HepG2 (cell line): ENCODE results near the gene ANP32B. TPM values are rescaled to one million over a fixed set of nuclear protein-coding genes. Genes with fewer than 3 reads are reported as not detected.
A peak's percentile ranks its signal among the peaks of the same experiment; 100 is the strongest.

Experiments used
- AGO1 ChIP-seq: fragments of 200-400 bp; formaldehyde crosslinking; IDR thresholded peaks from 2 replicates; pipeline ENCODE4 v1.6.1; 2017; ENCODE audit warnings: mild to moderate bottlenecking, low read depth, low read length, moderate library complexity; ENCODE audit not compliant: poor library complexity, severe bottlenecking
- GABPB1 ChIP-seq: IDR thresholded peaks from 2 replicates; pipeline ENCODE4 v1.6.1; 2016; ENCODE audit warnings: mild to moderate bottlenecking, missing genetic modification reagents, moderate library complexity, missing compliant biosample characterization
- HNF4A ChIP-seq: sonication (generic); formaldehyde crosslinking; IDR thresholded peaks from 2 replicates; pipeline ENCODE4 v1.4.0; 2020; ENCODE audit warnings: missing genetic modification reagents
- IRF2 ChIP-seq: IDR thresholded peaks from 2 replicates; pipeline ENCODE4 v1.6.1; 2018; ENCODE audit warnings: missing genetic modification reagents, missing compliant biosample characterization
- NFYC ChIP-seq: IDR thresholded peaks from 2 replicates; pipeline ENCODE4 v1.6.1; 2016; ENCODE audit warnings: missing genetic modification reagents, missing compliant biosample characterization
- RXRB ChIP-seq: IDR thresholded peaks from 2 replicates; pipeline ENCODE4 v1.6.1; 2016; ENCODE audit warnings: borderline replicate concordance, missing genetic modification reagents, missing compliant biosample characterization
- SAFB2 ChIP-seq: sonication (generic); formaldehyde crosslinking; IDR thresholded peaks from 2 replicates; pipeline ENCODE4 v1.5.1; 2020; ENCODE audit warnings: missing genetic modification reagents, low read depth, mild to moderate bottlenecking, borderline replicate concordance
- SMARCC2 ChIP-seq: fragments of 450-650 bp; IDR thresholded peaks from 2 replicates; pipeline ENCODE4 v1.6.1; 2017; ENCODE audit warnings: antibody characterized with exemption, mild to moderate bottlenecking
- TOE1 ChIP-seq: sonication (generic); formaldehyde crosslinking; IDR thresholded peaks from 2 replicates; pipeline ENCODE4 v1.4.0; 2020; ENCODE audit warnings: mild to moderate bottlenecking, missing genetic modification reagents
- WIZ ChIP-seq: sonication (generic); formaldehyde crosslinking; IDR thresholded peaks from 2 replicates; pipeline ENCODE4 v1.5.1; 2020; ENCODE audit warnings: mild to moderate bottlenecking, missing genetic modification reagents
- ZMAT3 ChIP-seq: sonication (generic); formaldehyde crosslinking; conservative IDR thresholded peaks from 2 replicates; pipeline ENCODE4 v1.7.0; 2021; ENCODE audit warnings: missing genetic modification reagents
- ZNF10 ChIP-seq: sonication (generic); formaldehyde crosslinking; IDR thresholded peaks from 2 replicates; pipeline ENCODE4 v1.4.0; 2020; ENCODE audit warnings: mild to moderate bottlenecking, low read depth, missing genetic modification reagents, borderline replicate concordance
- ZNF17 ChIP-seq: sonication (generic); formaldehyde crosslinking; IDR thresholded peaks from 2 replicates; pipeline ENCODE4 v1.5.0; 2020; ENCODE audit warnings: mild to moderate bottlenecking, missing genetic modification reagents
- ZNF263 ChIP-seq: sonication (generic); formaldehyde crosslinking; IDR thresholded peaks from 2 replicates; pipeline ENCODE4 v1.4.0; 2020; ENCODE audit warnings: missing genetic modification reagents
- ZNF670 ChIP-seq: sonication (generic); formaldehyde crosslinking; IDR thresholded peaks from 2 replicates; pipeline ENCODE4 v1.8.0; 2022; ENCODE audit warnings: mild to moderate bottlenecking, missing genetic modification reagents, borderline replicate concordance
- ZNF775 ChIP-seq: sonication (generic); formaldehyde crosslinking; IDR thresholded peaks from 2 replicates; pipeline ENCODE4 v1.4.0; 2020; ENCODE audit warnings: missing genetic modification reagents, mild to moderate bottlenecking, moderate library complexity, borderline replicate concordance
- polyA plus RNA-seq, 8 experiments: library from polyadenylated mRNA; depleted of rRNA in 3 of 8; stranded (reverse) in 7 of 8; unstranded in 1 of 8; fragments of >200 nt; fragmentation: Illumina TruSeq in 4 of 8; extraction: Trizol in 4 of 8; gene quantifications; 2 replicates each; pipeline versions ENCODE4 v1.2.1 to v1.2.3, GENCODE V29; 2011 to 2016; ENCODE audit warnings: low read depth in 4 of 8, missing spikeins in 1 of 8, mixed read lengths in 1 of 8; ENCODE audit not compliant: insufficient read depth in 1 of 8
- total RNA-seq, 5 experiments: library from RNA; depleted of rRNA; stranded (reverse); fragments of >200 nt; fragmentation: Illumina TruSeq; extraction: Trizol; gene quantifications; 2 replicates each; pipeline ENCODE4 v1.2.3, GENCODE V29; 2016; ENCODE audit warnings: low read depth in 1 of 5
- TF ChIP-seq, protein P1 (sequence below): sonication (generic); formaldehyde crosslinking; IDR thresholded peaks from 2 replicates; pipeline ENCODE4 v1.4.0; 2020; ENCODE audit warnings: mild to moderate bottlenecking, missing genetic modification reagents
- TF ChIP-seq, protein P2 (sequence below): IDR thresholded peaks from 2 replicates; pipeline ENCODE4 v1.6.1; 2012; ENCODE audit warnings: low read depth, low read length, improper control_type of control experiment
- TF ChIP-seq, protein P3 (sequence below): sonication (generic); formaldehyde crosslinking; IDR thresholded peaks from 2 replicates; pipeline ENCODE4 v1.9.0; 2021; ENCODE audit warnings: missing genetic modification reagents, borderline replicate concordance
- TF ChIP-seq, protein P4 (sequence below): sonication (generic); formaldehyde crosslinking; IDR thresholded peaks from 2 replicates; pipeline ENCODE4 v1.4.0; 2020; ENCODE audit warnings: low read depth, mild to moderate bottlenecking, missing genetic modification reagents

The ANP32B gene
- total and polyA plus RNA-seq, 2 of the 13 experiments (the other 11 are each of a cell fraction or from before 2014, with no cell fraction given): 22.1 to 37.5 TPM

DNA sequence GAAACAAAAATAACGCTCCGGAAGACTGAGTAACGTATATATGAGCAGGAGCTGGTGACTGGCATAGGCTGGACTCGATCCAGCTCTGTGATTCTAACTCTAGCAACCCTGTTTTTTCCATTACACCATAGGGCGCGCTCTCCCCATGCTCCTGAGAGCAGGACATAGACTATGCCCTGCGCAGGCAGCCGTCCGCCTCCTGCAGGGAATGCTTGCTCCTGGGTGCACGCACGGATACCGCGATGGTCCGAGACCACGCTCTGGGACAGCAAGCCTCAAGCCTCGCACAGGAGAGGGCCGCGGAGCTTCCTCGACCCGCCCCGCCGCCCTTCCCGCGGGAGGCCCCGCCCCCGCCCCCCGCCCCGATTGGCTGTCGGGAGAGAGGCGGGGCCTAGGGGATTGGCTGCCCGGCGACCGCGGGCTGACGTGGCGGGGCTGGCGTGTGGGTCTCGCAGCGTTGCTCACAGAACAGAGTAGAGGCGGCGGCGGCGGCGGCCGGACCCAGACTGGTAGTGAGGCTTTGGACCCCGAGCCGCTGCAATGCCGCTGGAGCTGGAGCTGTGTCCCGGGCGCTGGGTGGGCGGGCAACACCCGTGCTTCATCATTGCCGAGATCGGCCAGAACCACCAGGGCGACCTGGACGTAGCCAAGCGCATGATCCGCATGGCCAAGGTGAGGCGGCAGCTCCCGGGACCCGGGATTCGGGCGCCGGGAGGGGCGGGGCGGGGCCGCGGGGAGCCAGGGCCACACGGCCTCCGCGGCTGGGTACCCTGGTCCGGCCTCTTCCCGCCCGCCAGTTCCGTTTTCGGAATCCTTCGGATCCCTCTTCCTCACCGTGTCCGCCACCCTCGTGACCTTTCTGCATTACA is 73.4 kb downstream of the ANP32B start, which contains the start of gene NANS (continued):
- TF ChIP-seq, protein P1, sequence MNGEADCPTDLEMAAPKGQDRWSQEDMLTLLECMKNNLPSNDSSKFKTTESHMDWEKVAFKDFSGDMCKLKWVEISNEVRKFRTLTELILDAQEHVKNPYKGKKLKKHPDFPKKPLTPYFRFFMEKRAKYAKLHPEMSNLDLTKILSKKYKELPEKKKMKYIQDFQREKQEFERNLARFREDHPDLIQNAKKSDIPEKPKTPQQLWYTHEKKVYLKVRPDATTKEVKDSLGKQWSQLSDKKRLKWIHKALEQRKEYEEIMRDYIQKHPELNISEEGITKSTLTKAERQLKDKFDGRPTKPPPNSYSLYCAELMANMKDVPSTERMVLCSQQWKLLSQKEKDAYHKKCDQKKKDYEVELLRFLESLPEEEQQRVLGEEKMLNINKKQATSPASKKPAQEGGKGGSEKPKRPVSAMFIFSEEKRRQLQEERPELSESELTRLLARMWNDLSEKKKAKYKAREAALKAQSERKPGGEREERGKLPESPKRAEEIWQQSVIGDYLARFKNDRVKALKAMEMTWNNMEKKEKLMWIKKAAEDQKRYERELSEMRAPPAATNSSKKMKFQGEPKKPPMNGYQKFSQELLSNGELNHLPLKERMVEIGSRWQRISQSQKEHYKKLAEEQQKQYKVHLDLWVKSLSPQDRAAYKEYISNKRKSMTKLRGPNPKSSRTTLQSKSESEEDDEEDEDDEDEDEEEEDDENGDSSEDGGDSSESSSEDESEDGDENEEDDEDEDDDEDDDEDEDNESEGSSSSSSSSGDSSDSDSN (CRISPR knock-in tag): peak; percentile 91
- TF ChIP-seq SAFB2 (CRISPR knock-in tag) (peak; percentile 79; the same call in 1 of the 2 replicates), IRF2 (CRISPR knock-in tag) (peak; percentile 13), WIZ (peak; percentile 29; the same call in 1 of the 2 replicates), ZNF10 (no peak), ZMAT3 (CRISPR knock-in tag) (peak; percentile 90), NFYC (CRISPR knock-in tag) (peak; percentile 80), TOE1 (CRISPR knock-in tag) (0 out of 2 replicates have a peak, but pooled peaks have one; percentile 70), SMARCC2 (no peak), ZNF775 (no peak), ZNF670 (CRISPR knock-in tag) (peak; percentile 72; the same call in 1 of the 2 replicates), GABPB1 (peak; percentile 79), HNF4A (CRISPR knock-in tag) (peak; percentile 57), RXRB (CRISPR knock-in tag) (peak; percentile 37; the same call in 1 of the 2 replicates), ZNF263 (CRISPR knock-in tag) (0 out of 2 replicates have a peak, but pooled peaks have one; percentile 15), ZNF17 (CRISPR knock-in tag) (no peak), AGO1 (peak; percentile 83)
- TF ChIP-seq, protein P2, sequence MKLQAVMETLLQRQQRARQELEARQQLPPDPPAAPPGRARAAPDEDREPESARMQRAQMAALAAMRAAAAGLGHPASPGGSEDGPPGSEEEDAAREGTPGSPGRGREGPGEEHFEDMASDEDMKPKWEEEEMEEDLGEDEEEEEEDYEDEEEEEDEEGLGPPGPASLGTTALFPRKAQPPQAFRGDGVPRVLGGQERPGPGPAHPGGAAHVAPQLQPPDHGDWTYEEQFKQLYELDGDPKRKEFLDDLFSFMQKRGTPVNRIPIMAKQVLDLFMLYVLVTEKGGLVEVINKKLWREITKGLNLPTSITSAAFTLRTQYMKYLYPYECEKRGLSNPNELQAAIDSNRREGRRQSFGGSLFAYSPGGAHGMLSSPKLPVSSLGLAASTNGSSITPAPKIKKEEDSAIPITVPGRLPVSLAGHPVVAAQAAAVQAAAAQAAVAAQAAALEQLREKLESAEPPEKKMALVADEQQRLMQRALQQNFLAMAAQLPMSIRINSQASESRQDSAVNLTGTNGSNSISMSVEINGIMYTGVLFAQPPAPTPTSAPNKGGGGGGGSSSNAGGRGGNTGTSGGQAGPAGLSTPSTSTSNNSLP: no peak
- TF ChIP-seq, protein P3, sequence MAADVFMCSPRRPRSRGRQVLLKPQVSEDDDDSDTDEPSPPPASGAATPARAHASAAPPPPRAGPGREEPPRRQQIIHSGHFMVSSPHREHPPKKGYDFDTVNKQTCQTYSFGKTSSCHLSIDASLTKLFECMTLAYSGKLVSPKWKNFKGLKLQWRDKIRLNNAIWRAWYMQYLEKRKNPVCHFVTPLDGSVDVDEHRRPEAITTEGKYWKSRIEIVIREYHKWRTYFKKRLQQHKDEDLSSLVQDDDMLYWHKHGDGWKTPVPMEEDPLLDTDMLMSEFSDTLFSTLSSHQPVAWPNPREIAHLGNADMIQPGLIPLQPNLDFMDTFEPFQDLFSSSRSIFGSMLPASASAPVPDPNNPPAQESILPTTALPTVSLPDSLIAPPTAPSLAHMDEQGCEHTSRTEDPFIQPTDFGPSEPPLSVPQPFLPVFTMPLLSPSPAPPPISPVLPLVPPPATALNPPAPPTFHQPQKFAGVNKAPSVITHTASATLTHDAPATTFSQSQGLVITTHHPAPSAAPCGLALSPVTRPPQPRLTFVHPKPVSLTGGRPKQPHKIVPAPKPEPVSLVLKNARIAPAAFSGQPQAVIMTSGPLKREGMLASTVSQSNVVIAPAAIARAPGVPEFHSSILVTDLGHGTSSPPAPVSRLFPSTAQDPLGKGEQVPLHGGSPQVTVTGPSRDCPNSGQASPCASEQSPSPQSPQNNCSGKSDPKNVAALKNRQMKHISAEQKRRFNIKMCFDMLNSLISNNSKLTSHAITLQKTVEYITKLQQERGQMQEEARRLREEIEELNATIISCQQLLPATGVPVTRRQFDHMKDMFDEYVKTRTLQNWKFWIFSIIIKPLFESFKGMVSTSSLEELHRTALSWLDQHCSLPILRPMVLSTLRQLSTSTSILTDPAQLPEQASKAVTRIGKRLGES (CRISPR knock-in tag): no peak
- TF ChIP-seq, protein P4, sequence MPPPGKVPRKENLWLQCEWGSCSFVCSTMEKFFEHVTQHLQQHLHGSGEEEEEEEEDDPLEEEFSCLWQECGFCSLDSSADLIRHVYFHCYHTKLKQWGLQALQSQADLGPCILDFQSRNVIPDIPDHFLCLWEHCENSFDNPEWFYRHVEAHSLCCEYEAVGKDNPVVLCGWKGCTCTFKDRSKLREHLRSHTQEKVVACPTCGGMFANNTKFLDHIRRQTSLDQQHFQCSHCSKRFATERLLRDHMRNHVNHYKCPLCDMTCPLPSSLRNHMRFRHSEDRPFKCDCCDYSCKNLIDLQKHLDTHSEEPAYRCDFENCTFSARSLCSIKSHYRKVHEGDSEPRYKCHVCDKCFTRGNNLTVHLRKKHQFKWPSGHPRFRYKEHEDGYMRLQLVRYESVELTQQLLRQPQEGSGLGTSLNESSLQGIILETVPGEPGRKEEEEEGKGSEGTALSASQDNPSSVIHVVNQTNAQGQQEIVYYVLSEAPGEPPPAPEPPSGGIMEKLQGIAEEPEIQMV: peak; percentile 79; the same call in 1 of the 2 replicates
